Cerebellar nuclear complex (tissue), 1 donor: Measurements from ENCODE around the gene DYRK4.

ENCODE experiments used
- DNase-seq, 2 experiments: peaks; one replicate each; lab custom pipeline; 2025; lab: John Stamatoyannopoulos, UW

The DYRK4 gene

DNA sequence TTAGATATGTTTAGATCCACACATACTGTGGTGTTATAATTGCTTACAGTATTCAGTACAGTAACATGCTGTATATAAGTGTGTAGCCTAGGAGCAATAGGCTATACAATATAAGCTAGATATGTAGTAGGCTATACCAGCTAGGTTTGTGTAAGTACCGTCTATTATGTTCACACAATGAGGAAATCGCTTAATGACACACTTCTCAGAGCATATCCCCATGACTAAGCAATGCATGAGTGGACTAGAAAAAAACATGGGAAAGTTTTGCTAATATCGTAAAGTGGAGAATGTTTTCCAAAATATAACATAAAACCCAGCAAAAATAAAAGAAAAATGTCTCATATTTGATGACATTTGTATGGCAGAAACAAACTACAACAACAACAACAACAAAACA lies 59.5 kb downstream of the DYRK4 start:
- DNase-seq = no peak

DNA sequence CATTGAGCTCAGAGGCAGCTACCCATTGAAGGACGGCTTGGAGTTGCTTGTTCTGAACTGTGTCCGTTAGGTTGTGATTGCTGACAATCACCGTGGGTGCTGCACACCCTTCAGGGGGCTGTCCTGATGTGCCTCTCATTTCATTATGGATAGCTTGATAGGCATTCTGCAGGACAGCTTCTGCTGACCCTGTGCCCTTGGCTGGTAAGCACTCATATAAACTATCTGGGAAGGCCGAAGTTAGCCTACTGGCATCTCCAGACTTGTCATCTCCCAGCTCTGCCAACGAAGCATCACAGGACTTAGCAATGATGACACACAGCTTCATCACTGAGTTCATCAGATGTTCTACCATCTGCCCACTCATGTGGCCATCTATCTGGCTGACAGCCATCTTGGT lies 64.5 kb downstream of the DYRK4 start:
- DNase-seq = no peak

DNA sequence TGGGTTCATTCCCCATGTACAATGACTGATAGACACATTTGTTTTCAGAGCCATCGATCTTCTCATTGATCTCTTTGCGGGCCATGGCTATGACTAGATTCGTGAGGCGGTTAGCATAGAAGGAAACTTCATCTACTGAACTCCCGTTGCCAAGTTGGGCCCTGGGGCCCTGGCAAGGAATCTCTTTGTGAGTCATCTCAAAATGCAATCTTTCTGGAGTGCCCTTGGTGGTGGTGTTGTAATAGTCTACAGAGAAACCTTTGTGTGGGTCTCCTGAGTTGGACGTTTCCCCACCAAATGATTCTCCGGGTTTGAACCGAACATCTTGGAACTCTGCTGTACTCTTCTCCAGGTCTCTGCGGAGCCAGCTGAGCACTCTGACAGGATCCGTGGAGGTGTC lies 66.4 kb downstream of the DYRK4 start:
- no peak for DNase-seq

DNA sequence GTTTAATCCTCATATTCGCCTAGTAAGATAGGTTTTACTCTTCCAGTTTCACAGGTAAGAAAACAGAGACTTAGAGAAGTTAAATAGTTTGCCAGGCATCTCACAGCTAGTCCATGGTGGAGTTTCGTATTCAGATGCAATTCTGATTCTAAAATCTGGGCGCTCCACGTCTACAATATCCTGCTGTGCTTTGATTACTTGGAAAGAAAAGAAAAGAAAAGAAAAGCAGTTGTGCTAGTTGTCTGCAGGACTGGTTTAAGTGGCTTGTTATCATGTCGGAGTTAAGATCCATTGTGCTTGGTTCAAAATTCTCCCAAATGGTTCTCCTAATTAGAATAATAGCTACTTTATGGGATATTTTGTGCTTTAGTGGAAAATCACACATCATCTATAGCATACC lies 68.3 kb downstream of the DYRK4 start:
- DNase-seq = no peak

DNA sequence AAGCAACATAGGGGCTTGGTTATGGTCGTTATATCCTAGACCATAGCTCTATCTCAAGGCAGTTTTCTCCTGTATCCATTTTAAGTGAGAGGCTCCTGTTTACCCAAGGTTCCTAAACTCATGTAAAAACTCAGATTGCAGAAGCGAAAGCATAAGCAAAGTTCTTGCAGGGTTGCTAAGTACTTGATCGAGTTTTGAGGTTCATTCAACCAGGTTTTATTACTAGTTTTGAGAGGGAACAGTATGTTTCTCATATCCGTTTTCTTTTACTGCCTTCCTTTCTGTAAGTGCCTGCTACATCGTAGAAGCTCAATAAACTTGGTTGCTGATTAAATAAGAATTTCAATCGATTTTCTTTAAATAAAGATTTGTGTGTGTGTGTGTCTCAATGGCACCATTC lies 81.7 kb downstream of the DYRK4 start:
- DNase-seq = no peak

DNA sequence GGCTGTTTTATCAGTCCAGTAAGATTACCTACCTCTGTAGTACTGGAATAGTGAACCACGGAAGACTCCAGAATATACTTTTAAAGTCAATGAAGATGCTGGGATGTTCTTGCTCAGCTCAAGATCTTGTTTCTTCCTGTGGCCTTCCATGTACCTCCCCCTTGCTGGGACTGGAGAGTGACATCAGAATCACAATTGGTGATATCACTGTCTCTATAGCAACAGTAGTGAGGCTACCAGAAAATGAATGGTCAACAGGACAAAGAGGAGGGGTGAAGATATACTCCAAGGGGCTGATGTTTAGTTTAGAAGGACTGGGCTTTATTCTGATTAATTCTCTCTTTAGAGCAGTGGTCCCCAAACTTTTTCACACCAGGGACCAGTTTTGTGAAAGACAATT lies 83.0 kb downstream of the DYRK4 start:
- DNase-seq = no peak

DNA sequence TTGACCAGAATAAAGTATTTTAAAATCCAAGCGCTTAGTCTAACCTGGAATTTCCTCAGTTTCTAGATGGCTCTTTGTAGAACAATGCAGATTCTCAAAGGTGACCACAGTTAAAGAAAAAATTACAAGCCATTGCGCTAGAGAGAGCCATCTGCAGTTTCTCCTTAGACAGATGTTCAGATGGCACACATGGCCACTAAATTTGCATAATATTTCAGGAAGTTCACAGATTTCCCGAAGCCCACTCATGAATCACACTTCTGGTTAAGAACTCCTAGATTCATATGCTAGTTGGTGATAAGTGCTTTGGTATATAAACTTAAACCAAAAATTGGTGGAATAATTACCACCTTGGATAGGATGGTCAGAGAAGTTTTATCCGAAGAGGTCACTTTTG lies 86.1 kb downstream of the DYRK4 start:
- DNase-seq = no peak

DNA sequence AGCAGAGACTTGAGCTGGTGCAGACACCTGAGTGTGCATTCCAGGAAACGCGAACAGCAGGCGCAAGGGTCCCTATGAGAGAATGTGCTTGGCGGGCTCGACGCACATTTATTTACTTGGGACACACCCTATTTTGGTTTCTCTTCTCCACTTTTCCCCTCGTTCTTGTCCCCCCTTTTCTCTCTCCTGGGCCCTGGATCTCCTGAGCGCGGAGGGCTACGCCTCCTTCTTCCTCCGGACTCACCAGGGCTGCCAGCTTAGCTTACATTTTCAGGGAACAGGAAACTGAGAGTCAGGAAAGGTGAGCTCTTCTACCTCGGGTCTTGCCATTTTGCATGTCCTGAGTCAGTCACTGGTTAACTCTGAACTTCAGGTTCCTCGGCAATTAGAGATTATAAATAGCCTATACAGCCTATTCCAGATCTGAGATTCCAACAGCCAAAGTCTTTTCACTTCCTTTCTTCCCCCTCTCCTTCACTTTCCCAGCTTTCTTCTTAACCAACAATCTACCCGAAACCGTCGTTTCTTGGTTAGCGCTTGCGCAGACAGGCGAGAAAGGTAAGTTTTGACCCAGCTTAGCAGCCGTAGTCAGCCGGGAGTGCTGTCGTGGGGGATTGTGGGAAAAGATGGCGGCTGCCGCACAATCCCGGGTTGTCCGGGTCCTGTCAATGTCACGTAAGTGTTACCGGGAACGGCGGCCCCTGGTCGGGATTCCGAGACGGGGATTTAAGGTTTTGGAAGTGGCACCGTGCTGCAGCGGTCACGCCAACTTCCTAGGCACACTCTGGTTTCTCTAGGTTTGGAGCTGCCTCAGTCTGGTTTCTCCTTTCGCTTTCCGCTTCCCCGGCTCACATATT lies 86.7 kb downstream of the DYRK4 start, which contains the start of the genes AKAP3 and NDUFA9:
Gene AKAP3 (minus strand): TSS at position 551 of the 857 bp plus-strand sequence. CDS start 10,855 bp downstream, outside the sequence.
Gene NDUFA9 (plus strand): TSS at position 614 of the 857 bp plus-strand sequence. CDS start 13 bp downstream, at position 627.
- peak in 1 of 2 experiments; percentile 47 for DNase-seq

DNA sequence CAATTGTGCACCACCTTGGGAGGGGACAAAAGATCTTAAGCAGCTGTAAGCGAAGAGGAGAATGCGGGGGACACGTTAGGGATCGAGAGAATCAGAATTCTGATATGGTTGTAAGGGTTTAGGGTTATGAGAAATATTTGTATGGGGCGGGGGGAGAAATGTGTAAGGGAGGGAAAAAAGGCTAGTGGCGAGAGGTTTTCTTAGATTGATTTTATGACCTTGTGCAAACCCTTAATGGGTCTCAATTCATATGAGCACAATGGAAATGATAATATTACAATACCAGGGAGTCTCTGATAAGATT lies 87.3 kb downstream of the DYRK4 start:
- DNase-seq = no peak

DNA sequence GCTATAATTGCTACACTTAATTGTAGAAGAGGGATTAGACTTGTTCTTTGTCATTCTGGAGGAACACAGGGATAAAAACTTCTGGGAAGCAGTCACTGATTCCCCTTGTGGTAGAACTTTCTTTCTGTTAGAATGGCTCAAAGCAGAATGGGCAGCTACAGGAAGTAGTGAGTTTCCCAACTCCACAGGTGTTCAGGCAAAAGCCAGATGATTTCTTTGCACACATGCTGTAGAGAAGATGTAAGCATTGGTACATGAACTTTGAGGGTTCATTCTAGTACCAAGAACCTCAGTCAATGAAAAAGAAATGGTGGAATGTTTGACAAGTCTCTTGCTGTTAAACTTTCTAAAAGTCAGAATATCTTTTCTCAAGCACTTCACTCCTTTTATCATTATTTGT lies 91.2 kb downstream of the DYRK4 start:
- no peak for DNase-seq

DNA sequence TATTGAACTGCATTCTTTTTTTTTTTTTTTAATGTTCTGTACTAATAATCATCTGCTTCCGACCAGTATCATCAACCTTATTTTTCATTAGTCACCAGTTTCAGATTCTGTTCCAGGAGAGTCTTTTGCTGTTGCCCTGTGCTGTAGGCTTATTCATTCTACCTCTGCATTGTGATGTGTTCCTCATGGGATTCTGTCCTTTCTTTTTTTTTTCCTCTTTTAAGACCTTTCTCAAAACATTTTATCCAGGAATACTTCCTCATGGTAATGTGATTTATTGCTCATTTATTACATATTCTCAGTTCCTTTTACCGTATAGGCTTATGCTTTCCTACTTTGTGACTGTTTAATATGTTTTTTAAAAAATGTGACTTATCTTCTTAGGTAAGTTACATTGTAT lies 91.7 kb downstream of the DYRK4 start:
- DNase-seq = no peak
